GM10248 (cell line): ENCODE data around the gene NCAN.

ENCODE experiments used
- CTCF ChIA-PET: fragments of 300-600 bp; sonication (Branson Sonifier 250); formaldehyde crosslinking; extraction: SDS; loops from one replicate; lab custom pipeline; 2021; ENCODE audit warnings: antibody characterized with exemption; lab: Yijun Ruan, JAX
- POLR2A ChIA-PET: fragments of 350-650 bp; sonication (Branson Sonifier 250); formaldehyde crosslinking; extraction: SDS; loops from one replicate; lab custom pipeline; 2020; ENCODE audit warnings: antibody characterized with exemption; lab: Yijun Ruan, JAX
- DNase-seq: peaks from one replicate; pipeline ENCODE4 v3.0.0; 2012; ENCODE audit errors: extremely low spot score
- TF ChIP-seq, protein P1 (sequence below): IDR thresholded peaks from 2 replicates; pipeline ENCODE4 v1.5.1; 2012; ENCODE audit warnings: mild to moderate bottlenecking, low read depth; ENCODE audit errors: extremely low read depth, missing control alignments, control extremely low read depth

NCAN gene

DNA sequence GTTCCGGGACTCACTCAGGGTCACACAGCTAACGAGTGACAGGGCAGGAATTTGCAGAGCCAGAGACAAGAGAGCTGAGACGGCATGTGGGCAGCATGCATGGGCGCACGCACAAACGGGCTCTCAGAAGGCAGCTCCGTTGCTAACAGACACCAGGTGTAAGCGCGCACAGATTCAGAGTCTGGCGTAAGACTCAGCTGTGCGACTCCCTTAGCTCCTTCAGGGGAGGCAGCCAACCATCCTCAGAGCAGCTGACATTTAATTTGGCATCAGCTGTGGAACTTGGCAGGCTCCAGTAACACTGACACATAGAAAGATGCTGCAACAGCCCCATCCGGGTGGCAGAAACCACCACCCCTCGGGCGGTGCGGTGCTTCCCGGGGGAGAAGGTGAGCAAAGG lies 68.8 kb downstream of the NCAN start:
- POLR2A ChIA-PET, result no interaction called here
- DNase-seq, result no peak
- TF ChIP-seq, protein P1, sequence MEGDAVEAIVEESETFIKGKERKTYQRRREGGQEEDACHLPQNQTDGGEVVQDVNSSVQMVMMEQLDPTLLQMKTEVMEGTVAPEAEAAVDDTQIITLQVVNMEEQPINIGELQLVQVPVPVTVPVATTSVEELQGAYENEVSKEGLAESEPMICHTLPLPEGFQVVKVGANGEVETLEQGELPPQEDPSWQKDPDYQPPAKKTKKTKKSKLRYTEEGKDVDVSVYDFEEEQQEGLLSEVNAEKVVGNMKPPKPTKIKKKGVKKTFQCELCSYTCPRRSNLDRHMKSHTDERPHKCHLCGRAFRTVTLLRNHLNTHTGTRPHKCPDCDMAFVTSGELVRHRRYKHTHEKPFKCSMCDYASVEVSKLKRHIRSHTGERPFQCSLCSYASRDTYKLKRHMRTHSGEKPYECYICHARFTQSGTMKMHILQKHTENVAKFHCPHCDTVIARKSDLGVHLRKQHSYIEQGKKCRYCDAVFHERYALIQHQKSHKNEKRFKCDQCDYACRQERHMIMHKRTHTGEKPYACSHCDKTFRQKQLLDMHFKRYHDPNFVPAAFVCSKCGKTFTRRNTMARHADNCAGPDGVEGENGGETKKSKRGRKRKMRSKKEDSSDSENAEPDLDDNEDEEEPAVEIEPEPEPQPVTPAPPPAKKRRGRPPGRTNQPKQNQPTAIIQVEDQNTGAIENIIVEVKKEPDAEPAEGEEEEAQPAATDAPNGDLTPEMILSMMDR, result no peak
- CTCF ChIA-PET, result no interaction called here

DNA sequence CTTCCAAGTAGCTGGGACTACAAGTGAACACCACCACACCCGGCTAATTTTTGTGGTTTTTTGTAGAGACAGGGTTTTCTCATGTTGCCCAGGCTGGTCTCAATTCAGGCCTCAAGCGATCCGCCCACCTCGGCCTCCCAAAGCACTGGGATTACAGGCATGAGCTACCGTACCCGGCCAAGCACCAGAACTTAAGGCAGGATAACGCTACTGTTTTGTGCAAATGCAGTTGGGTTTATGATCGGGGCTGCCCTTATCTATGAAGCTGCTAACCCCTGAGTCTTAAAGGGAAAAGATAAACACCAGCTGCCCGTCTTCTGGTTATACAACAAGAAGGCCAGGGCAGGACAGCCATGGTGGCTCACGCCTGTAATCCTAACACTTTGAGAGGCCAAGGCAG lies 73.9 kb downstream of the NCAN start:
- POLR2A ChIA-PET, result no interaction called here
- no peak for DNase-seq
- TF ChIP-seq, protein P1, result no peak
- CTCF ChIA-PET, result no interaction called here

DNA sequence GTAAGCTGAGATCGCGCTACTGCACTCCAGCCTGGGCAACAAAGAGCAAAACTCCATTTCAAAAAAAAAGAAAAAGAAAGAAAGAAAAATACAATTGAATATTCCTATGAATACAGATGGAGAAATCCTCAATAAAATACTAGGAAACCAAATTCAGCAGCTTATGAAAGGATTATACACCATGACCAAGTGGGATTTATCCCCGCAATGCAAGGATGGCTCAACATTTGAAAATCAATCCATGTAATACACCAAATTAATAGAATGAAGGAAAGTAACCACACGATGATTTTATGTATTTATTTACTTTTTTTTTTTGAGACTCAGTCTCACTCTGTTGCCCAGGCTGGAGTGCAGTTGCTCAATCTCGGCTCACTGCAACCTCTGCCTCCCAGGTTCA lies 80.8 kb downstream of the NCAN start:
- ChIA-PET POLR2A (no interaction called here), CTCF (no interaction called here)
- TF ChIP-seq, protein P1, result no peak
- DNase-seq, result no peak

DNA sequence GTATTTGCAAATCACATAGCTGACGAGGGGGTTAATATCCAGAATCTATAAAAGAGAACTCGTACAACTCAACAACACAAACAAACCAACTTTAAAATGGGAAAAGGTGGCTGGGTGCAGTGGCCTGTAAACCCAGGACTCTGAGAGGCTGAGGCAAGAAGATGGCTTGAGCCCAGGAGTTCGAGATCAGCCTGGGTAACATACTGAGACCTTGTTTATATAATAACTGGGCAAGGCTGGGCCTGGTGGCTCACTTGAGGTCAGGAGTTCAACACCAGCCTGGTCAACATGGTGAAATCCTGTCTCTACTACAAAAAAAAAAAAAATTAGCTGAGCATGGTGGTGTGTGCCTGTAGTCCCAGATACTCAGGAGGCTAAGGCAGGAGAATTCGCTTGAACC lies 83.2 kb downstream of the NCAN start:
- DNase-seq, result no peak
- POLR2A ChIA-PET, result no interaction called here
- TF ChIP-seq, protein P1, result no peak
- CTCF ChIA-PET, result interaction anchor here (1.6 kb wide), 1 partner anchor 12 kb away, joined by 3 read pairs; no protein-coding TSS in a partner anchor

DNA sequence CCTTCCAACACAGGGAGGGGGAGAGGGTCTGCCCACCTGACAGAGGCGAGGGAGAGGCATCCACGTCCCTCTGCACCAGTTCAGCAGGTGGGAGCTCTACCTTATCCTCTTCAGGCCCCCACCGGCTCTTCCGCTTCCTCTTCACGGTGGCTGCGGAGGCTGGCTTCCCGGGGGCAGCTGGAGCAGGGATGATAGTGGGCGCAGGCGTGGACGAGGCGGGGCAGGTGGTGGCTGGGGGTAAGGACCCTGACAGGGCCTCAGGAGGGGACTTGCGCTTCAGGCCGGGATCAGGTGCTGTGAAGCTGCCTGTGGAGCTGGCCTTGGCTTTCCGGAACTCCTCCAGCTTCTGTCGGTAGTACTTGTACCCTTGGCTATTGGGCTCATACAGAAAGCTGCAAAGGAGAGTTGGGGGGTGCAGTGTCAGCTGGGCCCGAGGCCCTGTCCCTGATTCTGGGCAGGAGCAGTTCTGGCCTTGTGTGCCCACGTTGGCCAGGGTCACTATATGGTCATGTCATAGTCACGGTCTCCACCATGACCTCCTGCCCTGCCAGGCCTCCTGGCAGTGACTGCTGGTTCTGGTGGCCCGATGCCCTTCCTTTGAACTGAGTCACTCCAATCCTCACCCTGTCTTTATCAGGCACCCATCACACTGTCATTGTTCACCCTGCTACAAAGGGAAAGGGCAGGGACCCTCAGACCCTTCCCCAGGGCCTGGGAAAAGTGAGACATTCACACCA lies 85.4 kb downstream of the NCAN start:
- TF ChIP-seq, protein P1, result no peak
- POLR2A ChIA-PET, result no interaction called here
- CTCF ChIA-PET, result interaction anchor here (1.0 kb wide), 1 partner anchor 122 kb away, joined by 3 read pairs; no protein-coding TSS in a partner anchor
- DNase-seq, result no peak

DNA sequence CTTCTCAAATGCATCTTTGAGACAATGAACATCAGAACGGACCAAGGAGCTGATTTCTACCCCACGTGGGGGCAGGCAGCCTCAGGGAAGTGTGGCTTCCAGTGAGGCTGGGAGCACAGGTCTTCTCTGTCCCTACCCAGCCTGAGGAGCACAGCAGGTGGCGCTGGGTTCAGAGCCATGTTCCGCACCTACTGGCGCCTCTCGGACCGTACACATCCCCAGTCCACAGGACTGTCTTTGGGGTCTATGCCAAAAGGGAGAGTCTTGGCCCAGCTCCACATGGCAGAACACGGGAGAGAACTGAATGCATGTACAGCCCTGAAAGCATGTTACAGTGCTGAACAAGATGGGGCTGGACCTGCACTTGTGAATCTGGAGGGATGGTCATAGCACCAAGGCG lies 86.0 kb downstream of the NCAN start:
- DNase-seq, result no peak
- CTCF ChIA-PET, result interaction anchor here (1.0 to 1.1 kb wide), 2 partner anchors 14 to 123 kb away, joined by 3 read pairs; no protein-coding TSS in a partner anchor
- TF ChIP-seq, protein P1, result no peak
- POLR2A ChIA-PET, result no interaction called here
